ENCODE data around the gene OR7E24. TPM values are rescaled to one million over a fixed set of nuclear protein-coding genes. Genes with fewer than 3 reads are reported as not detected.
"Not testable (repeated sequence)": the region's sequence is repeated elsewhere in the genome, so short reads cannot be mapped to it uniquely, and the experiment has no call there.

The OR7E24 gene
- not detected for total RNA-seq

GRCh38 chr19:9250630-9251029 is at the start of gene OR7E24:
OR7E24 (plus strand) TSS chr19:9250930; CDS start chr19:9251044, 114 bp downstream.
- ChIA-PET CTCF (no interaction called here), POLR2A (no interaction called here)

GRCh38 chr19:9205501-9206113 is 45.1 kb upstream of the OR7E24 start:
- CTCF ChIA-PET, result interaction anchor here (0.5 to 1.6 kb wide), 10 partner anchors 9 to 381 kb away, joined by 3 to 4 read pairs (median 3); partner anchors contain the start of gene OR7D2
- POLR2A ChIA-PET, result no interaction called here

GRCh38 chr19:9219489-9219888 is 31.2 kb upstream of the OR7E24 start, which contains the start of gene OR7D4:
OR7D4 (minus strand) TSS chr19:9219589; CDS start chr19:9214837, 4,752 bp downstream.
- ChIA-PET CTCF (no interaction called here), POLR2A (no interaction called here)

- ChIA-PET POLR2A (no interaction called here), CTCF (no interaction called here)
These were observed 506 bp downstream of the OR7E24 start for GRCh38 chr19:9251236-9251635.

- POLR2A ChIA-PET, CTCF ChIA-PET: not testable (repeated sequence)
These were observed 32.8 kb downstream of the OR7E24 start for GRCh38 chr19:9283485-9283884.

- CTCF ChIA-PET, result no interaction called here
- POLR2A ChIA-PET, result no interaction called here
These were observed 38.6 kb downstream of the OR7E24 start for GRCh38 chr19:9289231-9289884.

GRCh38 chr19:9295411-9295849 is 44.7 kb downstream of the OR7E24 start:
- ChIA-PET POLR2A (no interaction called here), CTCF (no interaction called here)

- CTCF ChIA-PET, result no interaction called here
- POLR2A ChIA-PET, result no interaction called here
These were observed 45.6 kb downstream of the OR7E24 start for GRCh38 chr19:9296336-9296735.

Other genes starting within 250 kb of the OR7E24 start
- gene MUC16, start 240.5 kb upstream of the OR7E24 start, total RNA-seq, result not detected
- gene OR1M1, start 163.9 kb upstream of the OR7E24 start, total RNA-seq, result not detected
- not detected for gene OR7G2, start 143.5 kb upstream of the OR7E24 start, total RNA-seq
- not detected for gene OR7G1, start 135.2 kb upstream of the OR7E24 start, total RNA-seq
- not detected for gene OR7G3, start 124.0 kb upstream of the OR7E24 start, total RNA-seq
- 10 to 100 TPM; 45.1 to 51.0 TPM for gene ZNF317, start 110.5 kb upstream of the OR7E24 start, total RNA-seq
- not detected for gene OR7D2, start 72.0 kb upstream of the OR7E24 start, total RNA-seq
- not detected for gene OR7D4, start 31.3 kb upstream of the OR7E24 start, total RNA-seq
- 1 to 10 TPM; 4.1 to 4.3 TPM for gene ZNF699, start 58.9 kb downstream of the OR7E24 start, total RNA-seq
- gene ZNF559, start 73.2 kb downstream of the OR7E24 start, total RNA-seq, result 10 to 100 TPM; 10.7 to 11.2 TPM
- gene ZNF177, start 112.1 kb downstream of the OR7E24 start, total RNA-seq, result under 1 TPM; 0.36 to 0.48 TPM
- gene ZNF266, start 184.6 kb downstream of the OR7E24 start, total RNA-seq, result 10 to 100 TPM; 28.2 to 32.1 TPM
- not detected for gene ZNF560, start 247.7 kb downstream of the OR7E24 start, total RNA-seq

Measured in activated CD8-positive, alpha-beta memory T cell treated with anti-CD3 and anti-CD28 coated beads for 36 hours (primary cell).